B cell (primary cell): ENCODE measurements around the gene SERTAD4.

ENCODE experiments used
- EZH2 ChIP-seq: IDR thresholded peaks from 2 replicates; pipeline ENCODE4 v1.6.1; 2012; ENCODE audit warnings: borderline replicate concordance, low read depth, mild to moderate bottlenecking, moderate library complexity, low read length; ENCODE audit not compliant: insufficient read depth, poor library complexity, severe bottlenecking
- TF ChIP-seq, protein P1 (sequence below): fragments of 200-600 bp; IDR thresholded peaks from one replicate; pipeline ENCODE4 v1.8.0; 2022; ENCODE audit warnings: antibody characterized with exemption, mild to moderate bottlenecking

- TF ChIP-seq, protein P1, sequence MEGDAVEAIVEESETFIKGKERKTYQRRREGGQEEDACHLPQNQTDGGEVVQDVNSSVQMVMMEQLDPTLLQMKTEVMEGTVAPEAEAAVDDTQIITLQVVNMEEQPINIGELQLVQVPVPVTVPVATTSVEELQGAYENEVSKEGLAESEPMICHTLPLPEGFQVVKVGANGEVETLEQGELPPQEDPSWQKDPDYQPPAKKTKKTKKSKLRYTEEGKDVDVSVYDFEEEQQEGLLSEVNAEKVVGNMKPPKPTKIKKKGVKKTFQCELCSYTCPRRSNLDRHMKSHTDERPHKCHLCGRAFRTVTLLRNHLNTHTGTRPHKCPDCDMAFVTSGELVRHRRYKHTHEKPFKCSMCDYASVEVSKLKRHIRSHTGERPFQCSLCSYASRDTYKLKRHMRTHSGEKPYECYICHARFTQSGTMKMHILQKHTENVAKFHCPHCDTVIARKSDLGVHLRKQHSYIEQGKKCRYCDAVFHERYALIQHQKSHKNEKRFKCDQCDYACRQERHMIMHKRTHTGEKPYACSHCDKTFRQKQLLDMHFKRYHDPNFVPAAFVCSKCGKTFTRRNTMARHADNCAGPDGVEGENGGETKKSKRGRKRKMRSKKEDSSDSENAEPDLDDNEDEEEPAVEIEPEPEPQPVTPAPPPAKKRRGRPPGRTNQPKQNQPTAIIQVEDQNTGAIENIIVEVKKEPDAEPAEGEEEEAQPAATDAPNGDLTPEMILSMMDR: no peak
- no peak for TF ChIP-seq EZH2
Measured at GRCh38 chr1:210236840-210237409, 4.3 kb downstream of the SERTAD4 start.
